ENCODE data around the gene ZNF326.
"Not testable (repeated sequence)": the region's sequence is repeated elsewhere in the genome, so short reads cannot be mapped to it uniquely, and the experiment has no call there.

Gene ZNF326

DNA sequence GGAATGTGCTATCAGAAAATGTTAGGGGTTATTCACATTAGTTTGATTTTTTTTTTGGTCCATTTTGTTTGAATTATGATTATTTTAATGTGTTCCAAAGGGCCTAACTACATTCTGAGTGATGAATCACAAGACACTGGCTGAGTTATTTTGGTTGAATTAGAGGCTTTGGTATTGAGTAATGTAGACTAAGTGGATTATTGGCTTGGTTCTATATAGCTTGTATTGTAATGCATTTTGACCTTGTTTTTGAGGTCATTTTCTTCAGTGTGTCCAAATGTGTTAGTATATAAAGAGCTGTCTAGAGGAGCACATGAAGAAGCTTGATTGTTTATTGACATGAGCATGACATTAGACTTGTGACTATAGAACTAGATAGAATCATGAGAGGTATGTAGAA is 3.4 kb downstream of the ZNF326 start:
- no peak for DNase-seq

DNA sequence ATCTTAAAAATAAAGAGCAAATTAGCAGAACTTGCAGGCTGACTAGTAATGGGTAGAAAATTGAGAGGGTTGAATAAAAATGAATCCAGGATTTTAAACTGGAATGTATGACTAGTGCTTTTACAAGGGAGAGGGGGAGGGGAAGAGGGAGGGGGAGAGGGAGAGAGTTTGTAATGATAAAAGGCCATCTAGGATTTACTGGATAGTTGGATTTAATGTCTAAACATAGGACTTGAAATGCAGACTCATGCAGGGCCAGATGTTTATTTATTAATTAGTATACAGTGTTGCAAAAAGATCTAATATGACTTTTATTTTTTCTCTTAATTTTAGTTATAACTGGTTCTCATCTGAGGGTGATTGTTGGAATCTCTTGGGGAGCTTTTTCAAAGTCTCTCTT is 4.3 kb downstream of the ZNF326 start:
- no peak for DNase-seq

DNA sequence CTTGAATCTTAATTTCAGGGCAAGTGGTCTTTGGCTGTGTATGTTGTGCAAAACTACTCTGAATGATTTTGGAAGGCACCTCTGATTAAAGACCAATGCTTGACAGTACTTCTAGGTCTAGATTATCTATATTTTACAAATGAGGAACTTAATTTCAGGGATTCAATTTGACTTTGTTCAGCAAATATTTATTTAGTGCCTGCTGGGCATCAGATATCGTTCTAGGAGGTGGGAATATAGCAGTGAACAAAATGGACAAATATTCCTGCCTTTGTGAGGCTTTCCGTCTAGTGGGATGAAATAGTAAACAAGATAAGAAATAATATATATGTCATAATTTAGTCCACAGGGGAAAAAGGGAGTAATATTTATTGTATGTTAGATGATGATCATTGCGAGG is 4.7 kb downstream of the ZNF326 start:
- no peak for DNase-seq

DNA sequence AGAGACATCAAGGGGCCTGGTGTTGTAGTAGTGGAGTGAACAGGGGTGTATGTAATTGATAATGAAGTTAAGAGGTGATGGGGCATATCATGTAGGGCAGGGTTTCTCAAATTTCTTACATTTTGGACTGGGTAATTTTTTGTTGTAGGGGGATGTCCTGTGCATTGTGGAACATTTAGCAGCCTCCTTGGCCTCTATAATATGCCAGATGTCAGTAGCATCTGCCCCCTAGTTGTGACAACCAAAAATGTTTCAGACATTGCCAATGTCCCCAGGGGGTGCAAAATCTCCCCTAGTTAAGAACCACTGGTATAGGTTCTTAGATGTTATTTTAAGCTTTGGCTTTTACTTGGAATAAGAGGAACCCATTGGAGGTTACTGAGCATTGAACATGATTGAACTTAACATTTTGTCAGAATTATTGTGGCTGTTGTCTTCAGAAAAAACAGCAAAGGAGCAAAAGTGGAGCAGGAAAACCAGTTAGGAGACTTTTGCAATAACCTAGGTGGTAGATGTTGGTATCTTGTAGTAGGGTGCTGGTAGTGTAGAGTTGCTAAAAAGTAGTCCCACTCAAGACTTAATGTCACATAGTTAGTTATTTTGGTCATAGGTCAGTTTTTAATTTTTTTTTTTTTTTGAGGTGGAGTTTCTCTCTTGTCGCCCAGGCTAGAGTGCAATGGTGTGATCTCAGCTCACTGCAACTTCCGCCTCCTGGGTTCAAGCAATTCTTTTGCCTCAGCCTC is 6.2 kb downstream of the ZNF326 start:
- DNase-seq, result no peak

DNA sequence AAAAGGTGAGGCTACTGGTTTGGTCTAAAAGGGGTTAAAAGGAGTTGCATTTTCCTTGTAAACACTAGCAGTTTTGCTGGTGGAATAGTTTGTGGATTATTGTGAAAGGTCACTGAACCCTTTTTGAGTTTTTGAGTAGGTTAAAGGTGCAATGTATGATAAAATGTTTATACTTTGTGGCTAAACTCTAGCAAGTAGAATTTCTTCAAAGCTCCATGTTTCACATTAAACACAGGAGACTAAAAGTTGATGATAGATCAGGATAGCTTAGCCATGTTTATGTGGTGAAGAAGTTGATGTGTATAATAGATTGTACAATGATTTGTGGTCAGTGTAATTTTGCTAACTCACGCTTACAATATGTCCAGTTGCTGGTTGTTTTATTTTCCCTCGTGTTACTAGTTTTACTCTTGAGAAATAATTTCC is 13.1 kb downstream of the ZNF326 start:
- no peak for DNase-seq

DNA sequence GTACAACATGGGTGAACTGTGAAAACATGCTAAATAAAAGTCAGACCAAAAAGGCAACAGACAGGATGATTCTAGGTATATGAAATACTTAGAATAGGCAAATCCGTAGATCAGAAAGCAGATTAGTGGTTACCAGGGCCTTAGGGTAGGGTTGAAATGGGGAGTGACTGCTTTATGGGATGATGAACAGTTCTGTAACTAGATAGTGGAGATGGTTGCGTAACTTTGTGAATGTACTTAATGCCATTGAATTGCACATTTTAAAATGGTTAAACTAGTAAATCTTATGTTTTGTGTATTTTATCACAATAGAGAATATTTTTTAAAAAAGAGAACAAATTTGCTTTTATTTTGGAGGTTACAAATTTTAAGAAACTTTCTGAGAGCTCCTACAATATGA is 17.4 kb downstream of the ZNF326 start:
- no peak for DNase-seq

DNA sequence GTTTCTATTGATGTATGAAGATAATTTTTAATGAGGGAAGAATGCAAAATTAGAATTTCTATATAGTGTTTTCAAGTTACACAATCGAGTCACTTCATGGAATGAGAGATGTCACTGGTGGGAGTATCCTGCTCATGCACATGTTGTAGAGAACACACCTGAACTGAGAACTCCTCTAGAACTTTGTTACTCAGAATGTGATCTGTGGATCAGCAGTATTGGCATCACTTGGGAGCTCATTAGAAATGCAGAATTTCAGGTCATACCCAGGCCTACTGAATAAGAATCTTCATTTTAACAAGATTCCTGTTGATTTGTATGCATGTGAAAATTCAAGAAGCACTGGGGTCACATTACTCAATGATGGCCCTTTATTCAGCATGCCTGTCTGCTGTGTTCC is 28.8 kb downstream of the ZNF326 start:
- no peak for DNase-seq

DNA sequence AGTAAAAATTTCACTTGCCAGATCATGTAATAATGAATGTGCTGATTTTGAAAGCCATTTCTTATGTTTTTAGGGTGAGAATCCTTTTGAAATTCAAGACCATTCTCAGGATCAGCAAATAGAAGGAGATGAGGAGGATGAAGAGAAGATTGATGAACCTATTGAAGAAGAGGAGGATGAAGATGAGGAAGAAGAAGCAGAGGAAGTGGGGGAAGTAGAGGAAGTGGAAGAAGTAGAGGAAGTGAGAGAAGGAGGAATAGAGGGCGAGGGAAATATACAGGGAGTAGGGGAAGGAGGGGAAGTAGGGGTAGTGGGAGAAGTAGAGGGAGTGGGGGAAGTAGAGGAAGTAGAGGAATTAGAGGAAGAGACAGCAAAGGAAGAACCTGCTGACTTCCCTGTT is 32.4 kb downstream of the ZNF326 start:
- DNase-seq, result no peak

DNA sequence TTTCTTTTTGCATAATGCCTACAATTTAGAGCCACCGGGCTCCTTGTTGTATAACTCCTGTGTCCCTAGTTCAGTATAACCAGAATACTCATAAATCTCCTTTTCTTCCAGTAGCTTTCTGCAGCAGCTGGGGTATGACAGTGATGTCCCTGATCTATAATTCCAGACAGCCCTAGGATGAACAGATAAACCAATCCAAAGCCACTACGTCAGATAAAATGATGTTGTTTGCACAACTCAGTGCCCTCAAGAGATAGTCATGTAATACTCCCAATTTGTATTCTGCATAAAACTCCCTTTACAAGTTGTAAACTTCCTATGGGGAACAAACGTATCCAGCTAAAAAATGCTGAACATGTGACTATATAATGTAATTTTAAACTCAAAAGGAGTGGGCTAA is 44.7 kb downstream of the ZNF326 start:
- DNase-seq, result no peak

DNA sequence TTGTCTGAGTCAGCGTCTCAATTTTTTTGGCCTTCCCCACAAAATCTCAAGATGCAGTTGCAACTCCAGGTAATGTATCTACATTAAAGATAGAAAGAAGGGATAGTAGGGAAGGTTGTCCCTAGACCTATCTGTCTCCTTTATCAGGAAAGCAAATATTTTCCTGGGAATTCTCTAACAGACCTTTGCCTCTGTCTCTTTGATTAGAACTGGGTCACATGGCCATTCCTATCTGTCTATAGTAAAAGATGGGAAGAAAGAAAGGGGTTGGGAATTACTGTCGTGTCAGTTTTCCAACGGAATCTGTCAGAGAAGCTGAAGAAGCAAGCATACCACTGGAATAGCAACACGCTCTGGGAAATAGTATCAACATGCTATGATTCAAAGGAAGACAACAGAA is 48.7 kb downstream of the ZNF326 start:
- no peak for DNase-seq

DNA sequence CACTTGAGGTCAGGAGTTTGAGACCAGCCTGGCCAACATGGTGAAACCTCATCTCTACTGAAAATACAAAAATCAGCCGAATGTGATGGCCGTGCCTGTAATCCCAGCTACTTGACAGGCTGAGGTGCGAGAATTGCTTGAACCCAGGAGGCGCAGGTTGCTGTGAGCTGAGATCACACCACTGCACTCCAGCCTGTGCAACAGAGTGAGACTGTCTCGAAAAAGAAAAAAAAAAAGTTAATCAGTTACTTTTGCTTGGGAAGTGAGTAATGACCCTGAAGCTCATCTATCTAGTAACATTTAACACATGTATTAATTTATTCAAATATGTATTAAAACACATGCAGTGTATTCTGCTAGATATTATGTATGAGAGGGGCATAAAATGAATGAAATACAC is 49.4 kb downstream of the ZNF326 start:
- no peak for DNase-seq

DNA sequence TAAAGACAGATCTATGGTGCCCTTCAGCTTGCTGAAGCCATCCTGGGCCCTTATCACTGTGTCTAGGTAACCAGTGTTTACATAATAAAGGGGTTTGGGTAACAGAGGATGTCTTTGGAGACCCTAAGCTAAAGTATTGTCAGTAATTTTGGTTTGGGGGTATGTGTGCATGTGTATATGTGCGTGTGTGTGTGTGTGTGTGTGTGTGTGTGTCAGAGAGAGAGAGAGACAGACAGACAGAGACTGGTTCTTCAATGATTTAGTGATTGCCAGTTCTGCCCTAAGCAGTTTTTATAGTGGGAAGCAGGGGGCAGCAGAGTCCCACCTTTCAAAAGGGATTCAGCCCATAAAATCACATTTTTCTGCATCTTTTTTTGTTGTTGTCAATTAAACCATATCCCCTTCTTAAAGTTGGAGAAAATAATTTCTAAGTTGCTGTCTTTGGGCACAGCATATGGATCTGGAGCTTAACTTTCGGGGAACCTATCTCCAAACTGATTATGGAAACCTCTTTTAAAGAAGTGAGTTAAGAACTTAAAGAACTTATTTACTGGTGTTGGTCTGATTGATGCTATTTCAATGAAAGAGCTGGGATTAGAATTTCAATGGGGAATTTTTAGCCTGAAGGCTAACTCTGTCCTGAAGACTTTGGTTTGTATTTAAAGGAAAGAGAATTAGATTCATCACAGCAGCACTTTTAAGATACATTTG is 51.1 kb downstream of the ZNF326 start:
- peak; percentile 25 for DNase-seq

DNA sequence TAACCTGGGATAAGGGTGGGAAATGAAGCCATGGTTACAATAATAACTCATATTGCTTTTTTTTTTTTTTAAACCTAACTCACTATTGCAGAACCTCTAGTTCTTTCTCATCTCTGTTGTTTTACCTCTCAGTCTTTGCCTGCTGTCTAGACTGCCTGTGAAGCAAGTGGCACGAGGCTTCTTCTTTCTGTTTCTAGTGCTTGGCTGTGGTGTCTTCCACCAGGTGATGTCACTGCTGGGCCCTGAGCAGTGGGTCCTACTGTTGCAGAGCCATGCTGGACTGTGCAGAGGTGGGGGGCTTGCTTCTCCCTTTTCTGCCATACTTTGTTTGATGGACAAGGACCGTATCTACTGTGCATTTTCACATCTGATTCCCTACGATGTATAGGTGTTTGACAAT is 51.7 kb downstream of the ZNF326 start:
- DNase-seq, result no peak

DNA sequence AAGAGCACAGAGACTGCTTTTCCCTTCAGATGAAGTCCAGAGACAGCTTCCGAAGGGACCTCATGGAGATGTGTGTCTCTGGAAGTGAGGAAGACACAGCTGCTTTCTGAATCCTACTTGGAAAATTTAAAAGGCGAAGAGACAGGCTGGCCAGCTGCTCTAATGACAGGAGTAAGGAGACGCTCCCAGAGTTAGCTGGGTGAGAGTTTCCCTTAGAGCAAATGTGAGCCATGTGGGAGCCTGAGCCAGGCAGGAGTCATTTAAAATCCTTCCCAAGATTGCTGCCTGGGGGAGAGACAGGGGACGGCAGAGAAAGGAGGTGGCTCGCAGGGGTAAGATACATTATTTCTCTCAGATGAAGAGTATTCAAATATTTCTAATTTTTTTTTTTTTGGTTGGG is 53.1 kb downstream of the ZNF326 start:
- DNase-seq, result no peak

DNA sequence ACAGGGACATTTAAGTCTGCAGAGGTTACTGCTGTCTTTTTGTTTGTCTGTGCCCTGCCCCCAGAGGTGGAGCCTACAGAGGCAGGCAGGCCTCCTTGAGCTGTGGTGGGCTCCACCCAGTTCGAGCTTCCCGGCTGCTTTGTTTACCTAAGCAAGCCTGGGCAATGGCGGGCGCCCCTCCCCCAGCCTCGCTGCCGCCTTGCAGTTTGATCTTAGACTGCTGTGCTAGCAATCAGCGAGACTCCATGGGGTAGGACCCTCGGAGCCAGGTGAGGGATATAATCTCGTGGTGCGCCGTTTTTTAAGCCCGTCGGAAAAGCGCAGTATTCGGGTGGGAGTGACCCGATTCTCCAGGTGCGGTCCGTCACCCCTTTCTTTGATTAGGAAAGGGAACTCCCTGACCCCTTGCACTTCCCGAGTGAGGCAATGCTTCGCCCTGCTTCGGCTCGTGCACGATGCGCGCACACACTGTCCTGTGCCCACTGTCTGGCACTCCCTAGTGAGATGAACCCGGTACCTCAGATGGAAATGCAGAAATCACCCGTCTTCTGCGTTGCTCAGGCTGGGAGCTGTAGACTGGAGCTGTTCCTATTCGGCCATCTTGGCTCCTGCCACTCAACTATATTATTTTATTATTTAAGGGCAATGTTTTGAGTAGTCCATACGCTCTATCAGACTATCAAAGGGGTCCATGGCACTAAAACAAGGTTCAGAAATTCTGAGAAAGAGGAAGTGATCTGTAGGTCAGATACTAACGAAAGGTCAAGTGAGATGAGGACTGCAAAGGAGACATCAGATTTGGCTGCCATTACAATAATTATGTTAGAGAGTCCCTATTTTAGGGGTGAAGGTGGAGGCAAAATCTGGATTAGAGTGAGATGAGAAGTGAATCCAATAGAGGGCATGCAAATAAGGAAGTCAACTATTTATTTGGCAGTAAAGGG is 68.1 kb downstream of the ZNF326 start:
- not testable (repeated sequence) for DNase-seq

DNA sequence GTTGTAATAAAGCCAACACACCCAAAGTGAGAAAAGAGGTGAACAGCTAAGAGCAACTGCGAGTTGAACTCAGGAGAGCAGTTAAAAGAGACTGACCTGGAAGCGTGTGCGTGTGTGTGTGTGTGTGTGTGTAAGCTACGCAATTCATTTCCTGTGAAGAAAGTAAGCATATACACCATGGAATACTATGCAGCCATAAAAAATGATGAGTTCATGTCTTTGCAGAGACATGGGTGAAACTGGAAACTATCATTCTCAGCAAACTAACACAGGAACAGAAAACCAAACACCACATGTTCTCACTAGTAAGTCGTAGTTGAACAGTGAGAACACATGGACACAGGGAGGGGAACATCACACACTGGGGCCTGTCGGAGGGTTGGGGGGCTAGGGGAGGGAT is 69.2 kb downstream of the ZNF326 start:
- DNase-seq, result not testable (repeated sequence)

DNA sequence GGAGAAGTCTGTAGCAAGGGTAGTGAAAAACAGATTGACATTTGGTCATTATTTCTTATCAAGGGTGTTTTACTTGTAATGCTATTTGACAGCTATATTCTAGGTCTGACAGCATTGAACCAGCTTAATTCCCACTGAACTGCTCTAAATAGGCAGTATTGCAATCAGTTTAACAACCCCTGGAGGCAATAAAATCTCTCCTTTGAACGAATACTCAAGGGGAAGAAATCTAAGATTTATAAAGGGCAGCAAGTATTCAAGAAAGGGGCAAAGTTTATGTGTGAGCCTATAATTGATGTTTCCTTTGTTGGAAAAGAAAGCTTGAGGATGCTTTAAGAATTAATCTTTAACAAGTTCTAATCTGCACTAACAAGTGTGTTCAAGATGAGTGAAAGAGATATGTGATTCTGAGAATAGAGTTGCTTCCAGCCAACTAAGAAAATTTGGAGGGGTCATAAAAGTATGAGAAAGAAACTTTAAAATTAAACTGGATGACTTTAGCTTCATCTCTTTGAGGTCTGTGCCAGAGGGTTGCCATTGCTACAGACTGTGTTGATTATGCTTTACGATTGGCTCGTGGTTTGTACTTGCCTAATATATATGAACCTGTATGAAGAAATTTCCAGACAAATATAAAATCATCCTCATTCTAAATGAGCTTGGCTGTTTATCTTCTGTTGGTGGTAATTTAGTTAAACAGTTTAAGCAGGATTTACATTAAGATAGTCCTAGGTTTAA is 72.5 kb downstream of the ZNF326 start:
- DNase-seq, result no peak

DNA sequence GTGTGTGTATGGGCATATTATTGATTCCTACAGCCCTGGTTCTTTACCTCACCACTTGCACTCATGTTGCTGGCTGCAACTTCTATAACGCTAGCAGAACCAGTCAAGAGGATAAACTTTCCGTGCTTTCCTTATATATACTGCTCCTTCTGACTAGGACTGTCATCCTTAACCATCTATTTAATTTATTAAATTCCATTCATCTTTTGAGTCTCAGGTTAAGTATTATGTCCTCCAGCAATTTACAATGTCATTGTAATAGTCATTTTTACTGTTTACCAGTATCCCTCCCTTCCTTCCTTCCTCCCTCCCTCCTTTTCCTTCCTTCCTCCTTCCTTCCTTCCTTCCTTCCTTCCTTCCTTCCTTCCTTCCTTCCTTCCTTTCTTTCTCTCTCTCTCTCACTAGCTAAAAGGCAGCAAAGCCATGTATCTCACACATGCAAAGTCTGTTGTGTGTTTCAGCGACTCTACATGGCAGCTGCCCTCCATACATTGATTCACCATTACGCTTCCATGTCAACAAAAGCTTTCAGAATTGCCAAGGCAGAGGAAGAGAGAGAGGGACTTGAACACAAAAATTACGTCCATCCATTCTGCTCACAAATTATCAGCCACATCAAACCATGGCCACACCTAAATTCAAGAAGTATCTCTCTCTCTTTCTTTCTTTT is 73.8 kb downstream of the ZNF326 start:
- DNase-seq, result no peak

DNA sequence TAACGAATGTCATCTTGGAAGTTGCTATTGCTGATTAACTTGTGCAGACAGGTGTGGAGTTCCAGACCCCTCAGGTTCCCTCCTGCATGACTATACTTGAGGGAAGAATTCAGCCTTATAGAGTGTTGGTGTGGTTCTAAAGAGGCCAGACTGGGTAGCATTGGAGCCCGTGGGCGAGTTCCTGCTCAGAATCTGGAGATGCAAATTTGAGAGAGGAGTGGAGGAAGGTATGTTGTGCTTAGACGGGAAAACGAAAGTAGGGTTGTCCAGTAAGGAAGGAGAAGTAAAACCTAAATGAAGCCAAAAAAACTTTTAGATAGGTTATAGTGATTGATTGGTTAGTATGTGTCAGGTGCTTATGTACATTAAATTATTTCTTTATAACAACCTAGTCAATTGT is 79.2 kb downstream of the ZNF326 start:
- no peak for DNase-seq

DNA sequence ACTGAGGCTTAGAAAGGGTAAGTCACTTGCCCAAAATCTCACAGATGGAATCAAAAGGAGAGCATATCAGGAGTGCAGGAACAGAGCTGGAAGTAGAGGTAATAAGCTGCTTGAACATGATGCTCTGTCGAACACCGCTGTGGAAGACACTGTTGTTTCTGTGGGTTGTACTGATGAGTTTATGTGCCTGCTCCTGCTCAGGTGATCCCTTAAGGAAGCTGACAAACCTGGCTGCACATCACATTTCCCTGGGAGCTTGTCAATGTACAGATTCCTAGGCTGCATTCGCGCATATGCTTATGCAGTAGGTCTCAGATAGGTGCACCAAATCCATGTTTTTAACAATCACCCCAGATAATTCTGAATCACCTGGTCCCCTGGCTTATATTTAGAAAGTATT is 79.7 kb downstream of the ZNF326 start:
- no peak for DNase-seq

DNA sequence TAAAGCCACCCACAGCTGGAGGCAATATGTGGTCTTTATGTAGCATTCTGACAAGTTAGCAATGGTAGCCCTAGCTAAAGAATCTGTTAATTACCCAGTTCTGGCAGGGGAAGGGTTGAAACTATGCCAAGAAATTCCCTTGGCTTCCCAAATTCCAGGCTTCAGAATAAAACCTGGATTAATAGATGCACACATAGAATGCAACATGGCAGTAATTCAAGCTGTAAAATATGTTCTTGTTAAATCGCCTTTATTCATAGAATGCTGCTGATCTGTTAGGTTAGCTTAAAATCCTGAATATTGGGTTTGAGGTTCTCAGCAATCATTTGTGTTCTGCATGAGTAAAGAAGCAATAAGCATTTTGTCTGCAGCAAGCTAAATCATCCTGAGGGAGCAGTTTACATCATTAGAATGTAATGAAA is 80.1 kb downstream of the ZNF326 start:
- DNase-seq, result peak; percentile 61

DNA sequence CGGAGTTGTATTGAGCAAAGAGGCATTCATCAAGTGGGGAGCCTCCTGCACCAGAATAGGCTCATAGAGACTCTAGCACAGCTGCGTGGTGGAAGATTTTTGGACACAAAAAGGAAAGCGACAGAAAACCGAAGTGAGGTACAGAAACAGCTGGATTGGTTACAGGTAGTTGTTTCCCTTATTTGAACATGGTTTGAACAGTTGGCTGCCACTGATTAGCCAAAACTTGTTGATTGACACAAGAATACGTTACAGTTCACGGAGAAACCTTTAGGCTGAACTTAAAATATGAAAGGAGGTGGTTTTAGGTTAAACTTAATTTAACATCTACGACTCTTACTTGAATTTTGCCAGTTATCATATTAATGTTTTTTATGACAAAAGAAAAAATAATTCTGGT is 89.1 kb downstream of the ZNF326 start:
- no peak for DNase-seq

Data from SHP77 treated with DMSO at 0.1 percent for 48 hours (cell line).